Jurkat, Clone E6-1 (cell line): ENCODE results near the gene SRRM4.
A peak's percentile ranks its signal among the peaks of the same experiment; 100 is the strongest.
"Not testable (repeated sequence)": the region's sequence is repeated elsewhere in the genome, so short reads cannot be mapped to it uniquely, and the experiment has no call there.

Experiments used
- DNase-seq: peaks from one replicate; pipeline ENCODE4 v3.0.0-alpha.2; 2011; ENCODE audit warnings: low read depth, low spot score
- H3K4me3 ChIP-seq: 2 replicates; pipeline ENCODE4 v1.5.1; 2011; ENCODE audit warnings: mild to moderate bottlenecking, low read length, control low read depth, moderate library complexity

Gene SRRM4

DNA sequence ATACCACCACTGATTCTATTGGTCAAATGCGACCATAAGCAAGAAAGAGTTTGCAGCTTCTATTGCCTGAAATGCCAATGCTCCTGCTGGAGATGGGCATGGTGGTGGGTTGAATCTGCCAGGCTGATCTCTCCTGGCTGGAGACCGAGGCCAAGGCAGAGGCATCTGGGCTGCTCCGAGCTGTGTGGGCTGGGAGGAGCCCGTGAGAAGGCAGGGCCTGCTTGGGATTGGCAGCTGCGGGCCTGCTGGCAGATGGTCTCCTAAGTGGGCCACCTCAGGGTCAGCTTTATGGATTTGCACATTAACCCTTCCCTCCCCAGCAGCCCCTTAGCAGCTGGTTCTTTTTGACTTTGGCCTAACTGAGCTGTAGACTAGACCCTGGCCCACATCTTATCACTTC lies 25.4 kb downstream of the SRRM4 start:
- H3K4me3 ChIP-seq = no peak overlapping the region
- no peak for DNase-seq

DNA sequence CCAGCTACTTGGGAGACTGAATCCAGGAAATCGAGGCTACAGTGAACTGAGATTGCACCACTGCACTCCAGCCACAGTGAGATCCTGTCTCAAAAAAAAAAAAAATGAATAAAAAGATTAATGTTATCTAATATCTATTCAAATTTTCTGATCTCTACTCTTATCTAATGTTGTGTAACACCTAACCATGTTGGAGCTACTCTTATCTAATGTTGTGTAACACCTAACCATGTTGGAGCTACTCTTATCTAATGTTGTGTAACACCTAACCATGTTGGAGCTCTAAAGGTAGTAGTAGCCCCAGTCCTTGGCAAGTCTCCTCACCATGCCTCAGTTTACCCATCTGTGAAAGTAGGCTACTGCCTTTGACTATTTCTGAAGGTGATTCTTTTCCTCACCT lies 26.9 kb downstream of the SRRM4 start:
- H3K4me3 ChIP-seq, DNase-seq: not testable (repeated sequence)

DNA sequence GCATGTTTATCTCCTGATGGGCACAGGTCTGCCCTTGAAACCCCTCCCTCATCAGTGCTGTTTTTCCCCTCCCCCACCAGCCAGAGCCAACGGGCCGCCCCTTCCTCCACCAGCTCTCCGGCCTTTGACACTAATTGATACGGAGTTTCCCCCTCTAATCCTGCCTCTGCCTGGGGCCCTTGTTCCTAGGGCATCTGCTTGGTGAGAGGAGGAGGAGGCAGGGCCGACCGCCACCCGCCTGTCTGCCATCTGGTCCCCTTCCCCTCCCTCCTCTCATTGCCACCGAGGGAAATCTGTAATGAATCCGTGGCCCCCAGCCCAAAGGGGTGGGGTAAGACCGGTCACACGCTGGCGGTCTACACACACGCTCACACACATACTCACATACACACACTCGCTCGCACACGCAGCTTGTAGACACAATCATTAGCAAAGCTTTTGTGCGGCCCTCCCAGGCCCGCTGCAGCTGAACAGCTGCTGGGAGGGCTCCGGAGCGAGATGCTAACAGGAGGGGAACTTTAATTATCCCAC lies 27.4 kb downstream of the SRRM4 start:
- H3K4me3 ChIP-seq = no peak overlapping the region
- no peak for DNase-seq

DNA sequence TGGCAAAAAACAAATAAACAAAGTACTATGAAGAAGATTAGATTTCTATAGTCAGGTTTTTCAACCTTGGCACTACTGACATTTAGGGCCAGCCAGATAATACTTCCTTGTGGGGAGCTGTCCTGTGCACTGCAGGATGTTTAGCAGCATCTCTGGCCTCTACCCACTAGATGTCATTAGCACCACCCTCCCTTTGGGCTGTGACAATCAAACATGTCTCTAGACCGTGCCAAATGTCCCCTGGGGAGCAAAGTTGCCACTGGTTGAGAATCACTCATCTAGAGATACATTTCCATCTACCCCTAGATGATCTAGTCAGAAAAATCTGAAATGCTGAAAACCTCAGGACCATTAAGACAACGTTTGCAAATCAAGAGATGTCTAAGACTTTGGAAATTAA lies 29.9 kb downstream of the SRRM4 start:
- DNase-seq = no peak

DNA sequence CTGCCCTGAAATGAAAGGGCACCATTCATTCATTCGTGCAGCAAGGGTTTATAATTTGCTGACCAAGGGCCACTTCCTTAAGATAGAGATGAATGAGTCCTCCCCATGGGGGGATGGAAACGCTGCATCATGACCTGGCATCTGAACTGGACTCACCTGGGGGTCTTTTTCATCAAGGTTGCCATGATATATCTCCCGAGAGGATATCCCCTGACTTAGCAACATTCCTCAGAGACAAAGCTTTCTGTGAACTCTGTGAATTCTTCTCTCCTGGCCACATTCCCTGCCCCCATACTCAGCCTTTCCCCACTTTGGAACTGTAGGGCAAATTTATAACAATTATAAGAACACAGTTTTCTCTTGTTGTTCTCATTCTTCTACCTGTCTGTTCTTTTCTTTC lies 30.8 kb downstream of the SRRM4 start:
- H3K4me3 ChIP-seq = no peak overlapping the region
- DNase-seq = no peak

More for the DNA sequence above, 29.9 kb downstream of the SRRM4 start:
- no peak overlapping the region for H3K4me3 ChIP-seq

DNA sequence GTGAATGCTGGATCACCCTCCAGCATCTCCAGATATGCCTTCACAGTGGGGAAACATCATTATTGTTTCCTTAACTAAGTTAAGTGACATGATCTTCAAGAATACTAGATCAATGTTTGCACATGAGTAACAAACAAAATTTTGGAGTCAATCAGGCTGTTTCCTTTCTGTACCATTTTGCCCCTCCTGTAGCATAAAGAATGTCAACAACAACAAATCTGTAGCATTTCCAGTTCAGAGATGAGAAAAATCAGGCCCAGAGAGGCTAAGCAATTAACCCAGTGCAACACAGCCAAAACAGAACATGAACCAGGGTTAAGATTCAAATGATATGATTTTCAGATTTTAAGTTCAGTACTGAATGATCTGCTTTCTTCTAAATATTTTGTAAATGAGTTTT lies 31.7 kb downstream of the SRRM4 start:
- DNase-seq = no peak

DNA sequence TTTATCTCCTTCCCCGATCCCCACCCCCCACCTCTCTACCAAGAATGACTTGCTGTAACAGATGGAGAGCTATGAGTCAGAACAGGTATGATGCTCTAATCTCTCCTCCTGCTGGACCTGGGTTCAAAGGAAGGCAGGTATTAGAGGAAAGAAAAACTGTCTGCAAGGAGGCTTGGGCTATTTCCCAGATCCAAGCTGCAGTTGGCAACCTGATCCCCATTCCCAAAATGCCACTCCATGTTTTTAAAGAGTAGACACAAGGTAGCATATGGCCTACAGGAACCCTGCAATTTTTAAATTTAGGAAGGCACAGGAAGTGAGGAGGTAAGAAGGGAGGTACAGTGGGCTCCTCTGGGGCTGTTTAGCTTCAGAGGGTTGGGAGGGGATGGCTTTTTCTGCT lies 33.0 kb downstream of the SRRM4 start:
- no peak overlapping the region for H3K4me3 ChIP-seq
- no peak for DNase-seq

More for the DNA sequence above, 31.7 kb downstream of the SRRM4 start:
- H3K4me3 ChIP-seq = no peak overlapping the region

DNA sequence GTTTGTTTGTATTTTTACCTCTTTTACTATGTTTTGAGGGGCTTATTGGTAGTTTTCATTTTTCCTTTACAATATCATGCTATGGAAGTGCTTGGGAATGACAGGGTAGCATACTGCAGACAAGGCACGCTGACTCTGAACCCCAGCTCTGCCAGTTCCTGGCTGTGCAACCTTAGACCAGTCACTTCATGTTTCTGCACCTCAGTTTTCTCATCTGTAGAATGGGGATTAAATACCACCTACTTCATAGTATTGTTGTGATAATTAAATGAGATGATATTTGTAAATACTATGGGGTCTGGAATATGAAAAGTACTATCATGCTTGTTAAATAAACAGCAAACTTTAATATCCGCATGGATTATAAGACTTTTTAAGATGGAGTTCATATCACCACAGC lies 35.4 kb downstream of the SRRM4 start:
- no peak for DNase-seq
- H3K4me3 ChIP-seq = no peak overlapping the region

DNA sequence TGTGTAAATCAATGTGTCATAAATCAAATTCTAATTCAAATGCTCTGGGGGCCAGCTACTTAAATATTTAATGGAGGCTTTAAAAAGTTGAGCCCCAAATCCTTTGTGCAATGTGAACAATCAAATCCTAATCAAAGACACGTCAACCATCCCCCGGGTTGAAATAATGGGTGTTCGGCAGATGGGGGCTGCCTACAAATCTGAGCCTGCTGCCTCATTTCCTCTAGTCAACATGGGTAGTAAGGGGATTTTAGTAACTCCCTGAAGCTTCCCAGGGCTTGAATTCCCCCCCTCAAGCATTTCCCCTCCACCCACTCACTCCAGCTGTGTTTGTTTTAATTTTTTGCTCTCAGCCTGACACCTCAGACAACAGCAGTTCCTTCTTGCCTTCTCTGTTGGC lies 37.8 kb downstream of the SRRM4 start:
- no peak overlapping the region for H3K4me3 ChIP-seq
- DNase-seq = no peak

DNA sequence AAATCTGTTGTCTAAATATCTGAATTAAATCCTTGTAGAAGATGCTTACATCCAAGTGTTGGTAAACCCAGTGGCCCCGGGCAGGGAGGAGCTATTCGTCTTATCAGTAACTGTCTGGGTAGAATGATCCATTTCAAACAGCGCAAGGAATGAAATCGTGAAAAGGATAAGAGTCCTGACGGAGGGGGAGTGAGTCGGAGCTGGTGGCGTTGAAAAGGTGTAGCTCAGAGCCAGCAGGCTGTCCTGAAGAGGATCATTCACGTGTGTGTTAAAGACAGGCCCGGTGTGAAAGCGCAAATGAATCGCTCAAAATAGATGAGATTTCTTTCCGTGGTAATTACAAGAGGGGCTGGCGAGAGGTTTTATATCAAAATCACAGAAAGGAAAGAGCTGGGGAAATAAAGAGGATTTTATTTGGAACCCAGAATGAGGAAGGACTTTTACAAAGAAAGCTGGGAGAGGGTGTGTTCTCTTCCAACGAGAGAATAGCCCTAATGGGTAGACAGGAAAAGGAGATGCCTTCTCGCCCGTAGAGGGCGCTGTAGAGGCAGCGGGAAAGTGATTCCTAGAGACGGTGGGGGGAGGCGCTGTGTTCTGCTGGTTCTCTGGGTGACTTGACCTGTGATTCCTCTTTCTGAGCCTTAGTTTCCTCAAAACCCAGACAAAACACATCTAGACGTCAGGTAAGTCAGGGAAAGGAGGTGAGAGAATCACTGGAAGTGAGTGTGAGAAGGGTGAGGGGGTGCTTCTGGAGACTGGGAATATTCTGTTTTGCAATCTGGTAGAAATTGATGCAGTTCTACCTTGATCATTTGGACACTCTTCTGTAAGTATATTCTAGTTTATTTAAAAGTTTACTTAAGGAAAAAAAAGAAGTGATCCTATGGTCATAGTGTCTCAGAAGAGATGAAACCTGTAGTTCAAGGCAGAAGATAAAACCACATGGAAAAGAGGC lies 39.3 kb downstream of the SRRM4 start:
- DNase-seq = peak; percentile 9
- no peak overlapping the region for H3K4me3 ChIP-seq

DNA sequence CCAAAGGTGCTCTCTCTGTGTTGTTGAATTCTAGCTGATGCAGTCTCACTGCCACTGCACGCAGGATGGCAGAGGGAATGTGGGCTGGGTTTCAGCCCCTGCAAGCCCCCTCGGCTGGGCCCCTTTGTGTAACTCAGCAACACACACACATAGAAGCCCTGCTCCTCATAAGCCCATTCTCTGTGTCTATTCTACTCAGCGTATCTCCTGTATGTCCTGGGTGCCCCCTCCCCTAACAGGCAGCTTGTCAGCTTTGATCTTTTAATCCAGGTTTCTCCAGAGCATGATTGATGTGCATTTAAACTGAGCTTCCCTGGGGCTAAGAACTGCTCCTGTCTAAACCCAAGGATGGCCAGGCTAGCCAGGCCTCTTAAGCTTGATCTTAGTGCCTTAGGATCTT lies 43.0 kb downstream of the SRRM4 start:
- DNase-seq = no peak
- no peak overlapping the region for H3K4me3 ChIP-seq

DNA sequence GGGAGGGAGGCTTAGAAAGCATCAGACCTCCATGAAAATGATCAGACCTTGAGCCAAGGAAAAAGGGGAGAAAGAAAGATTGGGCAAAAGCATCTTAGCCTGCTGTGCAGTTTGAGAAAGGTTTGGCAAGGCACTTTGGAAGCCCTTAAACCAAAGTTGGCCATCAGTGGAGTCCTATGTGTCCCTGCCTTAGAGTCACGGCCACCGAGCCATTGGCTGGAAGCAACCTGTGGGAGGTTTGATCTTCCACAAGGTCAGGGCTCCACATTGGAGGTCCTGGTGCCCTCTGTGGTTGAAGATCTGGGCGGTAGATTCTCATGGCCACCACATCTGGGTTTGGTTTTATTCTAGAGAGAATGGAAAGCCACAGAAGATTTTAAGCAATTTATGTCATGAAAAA lies 44.4 kb downstream of the SRRM4 start:
- no peak for DNase-seq
- H3K4me3 ChIP-seq = no peak overlapping the region

DNA sequence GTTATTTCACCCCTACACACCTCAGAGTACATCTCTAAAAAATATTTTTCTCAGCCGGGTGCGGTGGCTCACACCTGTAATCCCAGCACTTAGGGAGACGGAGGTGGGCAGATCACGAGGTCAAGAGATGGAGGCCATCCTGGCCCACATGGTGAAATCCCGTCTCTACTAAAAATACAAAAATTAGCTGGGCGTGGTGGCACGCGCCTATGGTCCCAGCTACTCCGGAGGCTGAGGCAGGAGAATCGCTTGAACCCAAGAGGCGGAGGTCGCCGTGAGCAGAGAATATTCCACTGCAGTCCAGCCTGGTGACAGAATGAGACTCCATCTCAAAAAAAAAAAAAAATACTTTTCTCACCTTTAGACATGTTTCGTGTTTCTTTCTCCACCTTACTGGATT lies 52.0 kb downstream of the SRRM4 start:
- H3K4me3 ChIP-seq, DNase-seq: not testable (repeated sequence)

DNA sequence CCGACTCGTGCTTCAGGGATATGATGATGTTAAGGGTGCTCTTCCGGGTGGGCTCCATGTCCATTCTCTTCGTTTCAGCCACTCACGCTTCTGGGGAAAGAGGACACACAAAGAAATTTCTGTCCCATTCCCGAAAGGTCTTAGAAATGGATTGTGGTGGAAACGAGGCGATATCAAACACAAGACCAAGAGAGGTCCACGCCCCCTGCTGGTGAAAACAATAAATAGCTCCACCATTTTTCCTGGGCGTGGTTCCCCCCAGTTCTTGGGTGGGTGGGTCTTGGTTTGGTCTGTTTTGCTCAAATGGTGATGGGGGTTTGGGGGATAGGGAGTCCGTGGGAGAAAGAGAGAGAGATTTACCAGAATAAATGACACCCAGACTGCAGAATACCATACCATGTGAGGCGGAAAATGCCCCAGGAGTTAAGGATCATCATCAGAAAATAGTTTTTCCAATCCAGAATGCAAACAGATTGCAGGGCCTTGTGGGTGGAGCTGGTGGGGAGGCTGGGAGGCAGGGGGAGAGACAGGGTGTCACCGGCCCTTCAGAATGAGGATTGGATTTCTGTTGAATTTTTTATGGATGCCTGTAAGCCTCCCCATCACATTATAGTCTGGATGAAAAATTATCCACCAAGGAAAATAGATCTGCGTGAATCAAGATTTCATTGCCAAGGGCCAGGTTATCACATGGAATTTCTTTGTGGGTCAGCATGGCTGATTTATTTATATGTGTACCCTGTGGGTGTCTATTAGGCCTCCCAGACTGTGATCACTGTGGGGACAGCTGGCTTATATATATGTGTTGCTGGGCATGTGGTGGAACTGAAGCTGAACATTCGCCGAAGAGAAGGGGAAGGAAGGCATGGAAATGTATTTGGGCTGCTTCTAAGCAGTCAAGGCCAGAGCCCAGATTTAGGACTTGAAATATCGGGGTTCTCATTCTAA lies 55.8 kb downstream of the SRRM4 start:
- peak; percentile 20 for DNase-seq
- no peak overlapping the region for H3K4me3 ChIP-seq

DNA sequence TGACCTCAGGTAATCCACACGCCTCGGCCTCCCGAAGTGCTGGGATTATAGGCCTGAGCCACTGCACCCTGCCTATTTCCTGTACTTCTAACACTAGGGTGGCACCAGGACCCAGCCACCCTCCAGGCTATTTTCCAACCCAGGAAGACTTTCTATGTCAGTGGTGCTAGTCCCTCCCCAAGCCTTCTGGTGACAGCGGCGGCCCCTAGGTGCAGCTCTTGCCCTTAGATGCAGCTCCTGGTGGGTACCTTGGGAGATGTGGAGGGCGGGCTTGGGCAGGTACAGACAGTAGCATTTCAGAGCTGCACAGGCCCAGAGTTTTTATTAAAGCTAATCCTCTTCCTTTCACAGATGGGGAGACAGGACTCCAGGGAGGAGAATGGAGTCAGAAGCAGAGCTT lies 62.8 kb downstream of the SRRM4 start:
- no peak overlapping the region for H3K4me3 ChIP-seq
- no peak for DNase-seq

DNA sequence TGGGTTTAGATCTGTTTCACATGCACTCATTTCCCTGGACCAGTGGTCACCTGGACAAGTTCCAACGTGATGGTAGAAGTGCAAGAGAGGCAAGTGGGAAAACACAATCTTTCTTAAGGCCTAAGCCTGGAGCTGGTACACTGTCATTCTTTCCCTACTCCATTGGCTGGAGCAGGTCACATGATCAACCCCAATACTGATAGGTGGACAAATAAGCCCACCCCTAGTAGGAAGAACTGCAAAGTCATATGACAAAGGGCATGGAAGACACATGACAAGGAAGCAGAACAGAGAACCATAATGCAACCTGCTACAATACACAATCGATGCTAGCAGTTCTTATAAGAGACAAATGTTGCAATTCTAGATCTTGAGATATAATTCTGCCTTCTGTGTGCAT lies 66.3 kb downstream of the SRRM4 start:
- H3K4me3 ChIP-seq = no peak overlapping the region
- DNase-seq = no peak

DNA sequence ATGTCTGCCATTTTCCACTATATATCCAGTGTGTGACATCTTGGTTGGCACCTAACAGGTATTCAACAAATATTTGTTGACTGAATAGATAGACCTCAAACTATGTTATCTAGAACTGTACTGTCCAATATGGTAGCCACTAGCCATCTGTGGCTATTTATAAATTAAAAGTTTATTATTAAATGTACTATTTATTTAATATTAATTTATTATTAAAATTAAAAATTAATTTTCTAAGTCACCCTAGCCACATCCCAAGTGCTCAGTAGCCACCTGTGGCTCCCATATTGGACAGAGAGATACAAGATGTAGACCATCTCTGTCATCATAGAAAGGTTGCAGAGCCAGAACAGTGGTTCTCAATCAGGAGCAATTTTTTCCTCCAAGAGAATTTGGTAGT lies 69.3 kb downstream of the SRRM4 start:
- DNase-seq = no peak
- no peak overlapping the region for H3K4me3 ChIP-seq

DNA sequence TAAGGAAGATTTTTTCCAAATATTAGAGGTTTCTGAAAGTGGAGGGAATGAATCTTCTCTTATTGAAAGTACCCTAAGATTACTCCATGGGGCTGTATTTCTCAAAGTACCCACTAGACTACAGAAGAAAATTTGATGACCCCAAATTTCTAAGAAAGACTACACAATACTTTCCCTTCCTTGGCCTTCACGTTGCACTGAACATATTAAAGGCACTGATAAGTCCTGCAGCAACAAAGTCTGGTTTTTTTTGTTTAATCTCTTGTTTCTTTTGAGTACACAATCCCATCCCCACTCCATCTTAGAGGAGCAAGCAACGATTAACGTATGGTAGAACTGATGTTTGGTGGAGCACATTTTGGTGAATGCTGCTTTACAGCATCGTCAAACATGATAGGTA lies 70.1 kb downstream of the SRRM4 start:
- H3K4me3 ChIP-seq = no peak overlapping the region

DNA sequence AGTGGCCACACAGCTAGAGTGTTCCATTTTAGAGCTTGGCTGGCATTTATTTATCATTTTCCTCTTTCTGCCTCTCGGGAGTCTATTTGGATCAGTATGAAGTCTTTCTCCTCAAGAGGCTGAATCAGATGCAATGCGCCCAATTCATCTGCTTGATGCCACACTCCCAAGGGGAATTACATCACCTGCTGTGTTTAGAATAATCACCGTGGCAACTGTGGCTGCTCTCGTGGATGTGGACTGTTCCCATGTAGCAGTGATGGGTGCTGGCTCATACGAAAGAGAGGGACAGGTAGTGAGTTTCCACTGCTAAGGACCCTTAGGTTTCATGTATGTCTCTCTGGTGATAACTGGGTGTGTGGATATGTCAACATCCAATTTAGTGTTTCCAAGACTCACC lies 70.7 kb downstream of the SRRM4 start:
- no peak for DNase-seq
- H3K4me3 ChIP-seq = no peak overlapping the region

More for the DNA sequence above, 70.1 kb downstream of the SRRM4 start:
- no peak for DNase-seq

DNA sequence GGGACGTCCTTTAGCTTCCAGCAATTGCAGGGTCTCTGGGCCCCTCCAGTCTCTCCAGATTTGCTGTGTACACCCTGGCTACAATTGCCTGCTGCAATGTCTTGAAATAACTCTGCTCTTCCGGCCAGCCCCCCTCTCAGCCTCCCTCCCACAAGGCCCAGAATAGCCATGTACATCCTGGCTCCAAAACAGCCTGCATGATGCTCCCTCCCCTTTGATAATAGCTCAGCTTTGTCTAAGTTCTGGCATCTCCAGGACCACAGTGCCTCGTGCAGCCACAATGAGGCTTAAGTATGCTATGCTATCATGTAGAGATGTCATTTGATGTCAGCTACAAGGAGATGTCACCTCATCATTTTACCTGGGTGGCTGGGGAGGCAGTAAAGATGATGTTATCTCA lies 74.6 kb downstream of the SRRM4 start:
- H3K4me3 ChIP-seq = no peak overlapping the region
- no peak for DNase-seq
